Smooth muscle cell (in vitro differentiated cells): ENCODE results near the gene AP3S1. TPM values are rescaled to one million over a fixed set of nuclear protein-coding genes. Genes with fewer than 3 reads are reported as not detected.

Experiments used
- DNase-seq: peaks from one replicate; lab custom pipeline; 2025; ENCODE audit not compliant: unreplicated experiment; lab: John Stamatoyannopoulos, UW
- H2AFZ ChIP-seq: fragments of 200-600 bp; sonication (generic); 2 replicates; pipeline ENCODE4 v1.6.0; 2016; ENCODE audit warnings: antibody characterized with exemption, low read depth, mild to moderate bottlenecking
- H3F3A ChIP-seq: fragments of 200-600 bp; sonication (generic); 2 replicates; pipeline ENCODE4 v1.6.0; 2017; ENCODE audit warnings: antibody characterized with exemption, low read depth
- H3K27ac ChIP-seq: fragments of 200-600 bp; sonication (generic); 2 replicates; pipeline ENCODE4 v1.5.1; 2016; ENCODE audit warnings: low read depth, mild to moderate bottlenecking
- H3K27me3 ChIP-seq: fragments of 200-600 bp; sonication (generic); 2 replicates; pipeline ENCODE4 v1.6.1; 2016; ENCODE audit warnings: low read depth, mild to moderate bottlenecking
- H3K36me3 ChIP-seq: fragments of 200-600 bp; sonication (generic); 2 replicates; pipeline ENCODE4 v1.5.1; 2016; ENCODE audit warnings: low read depth
- H3K4me1 ChIP-seq: fragments of 200-600 bp; sonication (generic); 2 replicates; pipeline ENCODE4 v1.5.1; 2016; ENCODE audit warnings: low read depth
- H3K4me2 ChIP-seq: fragments of 200-600 bp; sonication (generic); 2 replicates; pipeline ENCODE4 v1.6.0; 2016; ENCODE audit warnings: mild to moderate bottlenecking
- H3K4me3 ChIP-seq: fragments of 200-600 bp; sonication (generic); 2 replicates; pipeline ENCODE4 v1.5.1; 2016; ENCODE audit warnings: mild to moderate bottlenecking
- H3K79me2 ChIP-seq: fragments of 200-600 bp; sonication (generic); 2 replicates; pipeline ENCODE4 v1.6.0; 2016; ENCODE audit warnings: low read depth, mild to moderate bottlenecking
- H3K9ac ChIP-seq: fragments of 200-600 bp; sonication (generic); 2 replicates; pipeline ENCODE4 v1.6.0; 2016; ENCODE audit warnings: low read depth
- H3K9me3 ChIP-seq: fragments of 200-600 bp; sonication (generic); replicated peaks from 2 replicates; pipeline ENCODE4 v1.5.1; 2016; ENCODE audit warnings: low read depth
- H4K20me1 ChIP-seq: fragments of 200-600 bp; sonication (generic); 2 replicates; pipeline ENCODE4 v1.6.0; 2016; ENCODE audit warnings: low read depth
- WGBS: methylation state at CpG from one replicate; pipeline ENCODE4 v1.1.7; 2016; ENCODE audit warnings: low lambda C conversion rate; 5-methylcytosine and 5-hydroxymethylcytosine counted together
- polyA plus RNA-seq: library from polyadenylated mRNA; unstranded; fragments of >200 nt; fragmentation: Nextera tagmentation; extraction: Ambion mirVana; gene quantifications from 2 replicates; pipeline ENCODE4 v1.2.1, GENCODE V29; 2016
- total RNA-seq: library from RNA; depleted of rRNA; stranded (reverse); fragments of >200 nt; gene quantifications from 2 replicates; pipeline ENCODE4 v1.2.3, GENCODE V29; 2014
- TF ChIP-seq, protein P1 (sequence below): fragments of 200-600 bp; sonication (generic); IDR thresholded peaks from 2 replicates; pipeline ENCODE4 v1.5.1; 2017; ENCODE audit warnings: borderline replicate concordance, mild to moderate bottlenecking, antibody characterized with exemption; ENCODE audit not compliant: insufficient read depth, poor library complexity, severe bottlenecking

Gene AP3S1
- total and polyA plus RNA-seq, 2 experiments from 2014 or later = 130 to 191 TPM

DNA sequence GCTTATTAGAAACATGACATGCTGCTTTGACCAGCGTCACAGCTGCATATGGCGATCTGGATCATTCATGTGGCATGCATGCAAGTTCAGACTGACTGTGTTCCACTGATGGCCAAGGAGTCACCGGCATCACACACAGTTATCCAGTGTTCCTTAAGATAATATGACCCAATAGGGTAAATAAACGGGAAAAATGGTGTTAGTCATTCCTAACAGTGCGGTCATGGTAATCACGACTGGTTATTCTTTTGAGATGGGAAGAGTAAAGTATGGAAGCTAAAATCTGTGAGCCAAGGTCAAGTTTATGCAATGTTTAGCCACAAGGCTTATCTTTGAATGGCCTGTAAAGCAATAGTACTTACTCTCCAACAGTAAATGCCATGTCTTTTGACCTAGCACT is 91.3 kb downstream of the AP3S1 start:
- H3K36me3 ChIP-seq = no peaks in the 10 kb centered on the region
- no peak for DNase-seq
- TF ChIP-seq, protein P1, sequence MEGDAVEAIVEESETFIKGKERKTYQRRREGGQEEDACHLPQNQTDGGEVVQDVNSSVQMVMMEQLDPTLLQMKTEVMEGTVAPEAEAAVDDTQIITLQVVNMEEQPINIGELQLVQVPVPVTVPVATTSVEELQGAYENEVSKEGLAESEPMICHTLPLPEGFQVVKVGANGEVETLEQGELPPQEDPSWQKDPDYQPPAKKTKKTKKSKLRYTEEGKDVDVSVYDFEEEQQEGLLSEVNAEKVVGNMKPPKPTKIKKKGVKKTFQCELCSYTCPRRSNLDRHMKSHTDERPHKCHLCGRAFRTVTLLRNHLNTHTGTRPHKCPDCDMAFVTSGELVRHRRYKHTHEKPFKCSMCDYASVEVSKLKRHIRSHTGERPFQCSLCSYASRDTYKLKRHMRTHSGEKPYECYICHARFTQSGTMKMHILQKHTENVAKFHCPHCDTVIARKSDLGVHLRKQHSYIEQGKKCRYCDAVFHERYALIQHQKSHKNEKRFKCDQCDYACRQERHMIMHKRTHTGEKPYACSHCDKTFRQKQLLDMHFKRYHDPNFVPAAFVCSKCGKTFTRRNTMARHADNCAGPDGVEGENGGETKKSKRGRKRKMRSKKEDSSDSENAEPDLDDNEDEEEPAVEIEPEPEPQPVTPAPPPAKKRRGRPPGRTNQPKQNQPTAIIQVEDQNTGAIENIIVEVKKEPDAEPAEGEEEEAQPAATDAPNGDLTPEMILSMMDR = no peak
- H3K27me3 ChIP-seq = no peaks in the 10 kb centered on the region
- no peak overlapping the region for H3K4me3 ChIP-seq
- no peak overlapping the region for H3K4me2 ChIP-seq
- H3K9me3 ChIP-seq = no peaks in the 10 kb centered on the region
- H3F3A ChIP-seq = no peaks in the 10 kb centered on the region
- H3K9ac ChIP-seq = no peak overlapping the region
- H3K79me2 ChIP-seq = no peaks in the 10 kb centered on the region
- no peaks in the 10 kb centered on the region for H3K4me1 ChIP-seq
- H3K27ac ChIP-seq = no peak overlapping the region
- 93% methylated on average over 6 of the region's 6 CpGs for WGBS
- no peaks in the 10 kb centered on the region for H4K20me1 ChIP-seq
- H2AFZ ChIP-seq = no peak overlapping the region

DNA sequence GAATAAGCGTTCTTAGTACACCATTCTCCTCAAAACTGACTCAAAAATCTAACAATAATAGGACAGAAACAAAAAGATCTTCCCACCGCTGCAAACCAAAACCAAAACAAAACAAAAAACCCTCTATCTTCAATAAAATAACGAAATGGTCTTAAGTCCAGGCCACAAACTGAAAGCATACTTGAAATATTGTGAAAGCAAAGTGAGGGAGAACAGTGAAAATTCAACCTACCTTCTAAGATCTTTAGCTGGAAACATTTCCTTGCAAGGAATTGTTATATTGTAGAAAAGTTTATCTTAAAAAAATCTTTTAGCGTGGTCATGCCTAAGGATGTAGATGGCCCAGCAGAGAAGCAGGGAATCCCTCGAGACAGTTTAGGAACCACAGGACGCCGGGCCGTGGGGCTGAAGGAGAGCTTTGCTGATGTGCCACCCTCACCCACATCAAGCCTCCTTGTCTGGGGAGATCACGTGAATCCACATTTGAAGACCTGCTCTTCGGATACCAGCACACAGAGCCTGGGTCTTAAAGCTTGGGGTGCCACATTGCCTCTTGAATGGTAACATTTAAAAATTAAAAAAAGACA is 92.7 kb downstream of the AP3S1 start:
- no peak overlapping the region for H2AFZ ChIP-seq
- no peaks in the 10 kb centered on the region for H3K27me3 ChIP-seq
- no peaks in the 10 kb centered on the region for H3K36me3 ChIP-seq

DNA sequence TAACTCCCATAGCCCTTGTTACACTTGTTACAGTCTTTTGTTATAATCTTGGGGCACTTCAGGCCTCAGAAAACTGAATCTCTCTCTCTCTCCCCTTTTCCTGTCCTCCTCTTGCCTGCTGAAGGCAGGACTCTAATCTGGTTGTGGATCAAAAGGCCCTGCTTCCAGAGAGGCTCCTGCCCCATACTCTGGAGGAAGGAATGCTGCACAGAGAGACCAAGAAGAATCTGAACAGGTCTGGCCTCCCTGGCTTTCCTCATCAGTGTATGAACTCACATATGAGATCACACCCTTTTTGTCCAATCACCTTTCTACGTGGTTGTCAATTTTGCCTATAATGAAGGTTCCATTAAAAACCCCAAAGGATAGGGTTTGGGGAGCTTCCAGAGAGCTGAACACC is 94.3 kb downstream of the AP3S1 start:
- no peak overlapping the region for H3K4me3 ChIP-seq
- H3K9me3 ChIP-seq = no peaks in the 10 kb centered on the region
- no peak overlapping the region for H3K27ac ChIP-seq
- TF ChIP-seq, protein P1 = no peak
- no peaks in the 10 kb centered on the region for H4K20me1 ChIP-seq
- no peaks in the 10 kb centered on the region for H3K36me3 ChIP-seq
- H2AFZ ChIP-seq = no peak overlapping the region
- H3K4me1 ChIP-seq = peaks cover 6% of the 10 kb centered on the region
- H3K9ac ChIP-seq = no peak overlapping the region
- 100% methylated on average over 1 of the region's 1 CpG for WGBS
- no peaks in the 10 kb centered on the region for H3K27me3 ChIP-seq
- no peaks in the 10 kb centered on the region for H3F3A ChIP-seq
- no peaks in the 10 kb centered on the region for H3K79me2 ChIP-seq
- DNase-seq = no peak
- H3K4me2 ChIP-seq = no peak overlapping the region

More for the DNA sequence above, 92.7 kb downstream of the AP3S1 start:
- H3K4me1 ChIP-seq = peaks cover 6% of the 10 kb centered on the region
- H3K79me2 ChIP-seq = no peaks in the 10 kb centered on the region
- H3F3A ChIP-seq = no peaks in the 10 kb centered on the region
- no peak for DNase-seq
- H3K9ac ChIP-seq = no peak overlapping the region
- 93% methylated on average over 10 of the region's 10 CpGs for WGBS
- no peaks in the 10 kb centered on the region for H3K9me3 ChIP-seq
- no peaks in the 10 kb centered on the region for H4K20me1 ChIP-seq
- no peak overlapping the region for H3K27ac ChIP-seq
- TF ChIP-seq, protein P1 = no peak
- H3K4me3 ChIP-seq = no peak overlapping the region
- H3K4me2 ChIP-seq = no peak overlapping the region

DNA sequence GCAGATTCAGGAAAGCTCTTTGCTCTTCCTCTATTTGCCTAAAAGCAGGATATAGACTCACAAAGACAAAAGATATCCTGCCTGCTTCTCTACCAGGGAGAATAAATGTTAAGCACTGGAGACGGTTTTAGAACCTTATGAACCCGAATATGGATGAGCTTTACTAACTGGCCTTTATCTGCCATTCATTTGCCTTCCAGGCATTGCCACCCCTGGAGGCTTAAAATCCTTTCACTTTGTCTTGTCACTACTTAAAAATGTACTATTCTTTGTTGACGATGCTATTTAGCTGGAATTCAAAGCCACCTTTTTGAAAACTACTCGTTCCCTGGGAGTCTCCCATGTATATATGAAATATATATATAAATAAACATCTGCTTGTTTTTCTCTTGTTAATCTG is 97.3 kb downstream of the AP3S1 start:
- Histone ChIP-seq H3K27ac (no peak overlapping the region), H3K27me3 (no peaks in the 10 kb centered on the region), H3K79me2 (no peaks in the 10 kb centered on the region), H3K4me3 (no peak overlapping the region), H3F3A (no peaks in the 10 kb centered on the region), H3K4me2 (no peak overlapping the region), H3K9me3 (no peaks in the 10 kb centered on the region), H4K20me1 (no peaks in the 10 kb centered on the region), H3K4me1 (peaks cover 6% of the 10 kb centered on the region), H3K36me3 (no peaks in the 10 kb centered on the region), H2AFZ (no peak overlapping the region), H3K9ac (no peak overlapping the region)
- 31% methylated on average over 4 of the region's 4 CpGs for WGBS
- no peak for DNase-seq
- TF ChIP-seq, protein P1 = no peak
